ENCODE data around the gene WNT3A.

GRCh38 chr1:228081144-228081543, 74.3 kb downstream of the WNT3A start:
- TF ChIP-seq POLR2A (IDR thresholded peaks at IDR 0.05) (no peak), CTCF (IDR thresholded peaks at IDR 0.05 in 8 of 11, conservative IDR thresholded peaks at IDR 0.05 in 3 of 11) (no peak)

All from spleen (tissue), 7 donors.